DND-41 (cell line): ENCODE data around the gene DNAH8.

ENCODE experiments used
- ATAC-seq: fragments of 200-7000 bp; cut with Tn5 transposase; 3 replicates; pipeline ENCODE4 v1.9.1; 2021; ENCODE audit warnings: low read depth; ENCODE audit not compliant: insufficient read depth
- DNase-seq: peaks from one replicate; pipeline ENCODE4 v3.0.0-alpha.2; 2020
- H2AFZ ChIP-seq: 2 replicates; pipeline ENCODE4 v1.6.0; 2012; ENCODE audit warnings: low read depth, low read length
- H3K27ac ChIP-seq: 2 replicates; pipeline ENCODE4 v1.5.1; 2012; ENCODE audit warnings: low read length, inconsistent platforms
- H3K27me3 ChIP-seq: fragments of 200-600 bp; sonication (generic); 2 replicates; pipeline ENCODE4 v1.6.0; 2012; ENCODE audit warnings: low read length, mild to moderate bottlenecking, inconsistent platforms; ENCODE audit not compliant: insufficient read depth, poor library complexity
- H3K36me3 ChIP-seq: 2 replicates; pipeline ENCODE4 v1.5.1; 2012; ENCODE audit warnings: low read length, inconsistent platforms; ENCODE audit not compliant: insufficient read depth
- H3K4me1 ChIP-seq: 2 replicates; pipeline ENCODE4 v1.5.1; 2012; ENCODE audit warnings: mild to moderate bottlenecking, low read length; ENCODE audit not compliant: insufficient read depth
- H3K4me2 ChIP-seq: 2 replicates; pipeline ENCODE4 v1.6.0; 2012; ENCODE audit warnings: mild to moderate bottlenecking, moderate library complexity, low read length, inconsistent platforms; ENCODE audit not compliant: insufficient read depth
- H3K4me3 ChIP-seq, 2 experiments: fragments of 200-600 bp in 1 of 2; shearing (Covaris generic) in 1 of 2; 2 replicates each; pipeline ENCODE4 v1.5.1; 2012 to 2016; ENCODE audit warnings: inconsistent platforms in 2 of 2, low read length in 2 of 2, mild to moderate bottlenecking in 2 of 2, low read depth in 1 of 2, moderate library complexity in 1 of 2
- H3K79me2 ChIP-seq: 2 replicates; pipeline ENCODE4 v1.6.0; 2012; ENCODE audit warnings: low read length, inconsistent platforms; ENCODE audit not compliant: insufficient read depth
- H3K9ac ChIP-seq: 2 replicates; pipeline ENCODE4 v1.6.0; 2012; ENCODE audit warnings: low read depth, mild to moderate bottlenecking, inconsistent platforms, low read length, moderate library complexity
- H3K9me3 ChIP-seq: 2 replicates; pipeline ENCODE4 v1.5.1; 2012; ENCODE audit warnings: low read length, moderate library complexity, mild to moderate bottlenecking, inconsistent platforms; ENCODE audit not compliant: insufficient read depth, severe bottlenecking
- H4K20me1 ChIP-seq: 2 replicates; pipeline ENCODE4 v1.6.0; 2012; ENCODE audit warnings: low read length; ENCODE audit not compliant: insufficient read depth
- EZH2 ChIP-seq: IDR thresholded peaks from 3 replicates; pipeline ENCODE4 v1.6.1; 2012; ENCODE audit warnings: borderline replicate concordance, low read depth, mild to moderate bottlenecking, moderate library complexity, low read length, inconsistent platforms; ENCODE audit not compliant: severe bottlenecking
- TF ChIP-seq, protein P1 (sequence below): IDR thresholded peaks from 2 replicates; pipeline ENCODE4 v1.5.1; 2012; ENCODE audit warnings: borderline replicate concordance, low read length, moderate library complexity, mild to moderate bottlenecking; ENCODE audit not compliant: poor library complexity, severe bottlenecking; ENCODE audit errors: extremely low read depth

The DNAH8 gene

DNA sequence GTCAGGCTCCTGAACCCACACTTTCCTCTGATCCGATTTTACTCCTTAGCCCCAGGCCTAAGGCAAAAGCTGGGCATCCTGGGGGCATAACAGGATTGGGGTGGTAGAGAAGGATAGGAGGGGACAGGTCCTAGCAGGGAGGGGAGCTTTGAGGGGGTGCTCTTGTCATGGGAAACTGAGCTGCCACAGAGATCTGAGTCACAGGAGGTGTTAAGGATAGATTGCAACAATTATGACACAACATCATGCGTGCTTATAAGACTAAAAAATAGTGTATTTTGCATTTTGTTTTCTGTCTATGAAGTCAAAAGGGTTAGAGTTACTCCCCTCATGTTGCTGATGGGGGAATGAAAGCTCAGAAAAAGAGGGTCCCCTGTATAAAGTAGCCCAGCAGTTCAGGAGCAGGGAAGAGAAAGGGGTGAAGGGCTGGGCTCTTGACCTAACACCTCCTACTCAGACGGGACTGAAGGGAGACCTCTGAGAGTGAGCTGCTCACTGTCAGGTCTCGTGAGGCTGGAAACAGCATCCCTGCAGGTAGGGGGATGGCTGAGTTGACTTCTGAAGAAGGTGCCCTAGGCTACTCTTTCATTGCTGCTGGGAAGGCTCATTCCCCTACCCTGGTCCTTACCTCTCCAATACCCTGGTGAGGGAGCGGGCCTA, 335.5 kb downstream of the DNAH8 start:
- ATAC-seq (no peak), DNase-seq (no peak)
- H3K79me2 ChIP-seq: peaks cover 15% of the 10 kb centered on the region
- H3K27ac ChIP-seq: peak overlapping the region; percentile 44; the same call in 1 of the 2 replicates
- peaks cover 6% of the 10 kb centered on the region; the same call in 1 of the 2 replicates for H3K36me3 ChIP-seq
- H4K20me1 ChIP-seq: peaks cover 12% of the 10 kb centered on the region
- H3K4me1 ChIP-seq: peaks cover 47% of the 10 kb centered on the region
- H3K27me3 ChIP-seq: peaks cover 24% of the 10 kb centered on the region
- TF ChIP-seq, protein P1, sequence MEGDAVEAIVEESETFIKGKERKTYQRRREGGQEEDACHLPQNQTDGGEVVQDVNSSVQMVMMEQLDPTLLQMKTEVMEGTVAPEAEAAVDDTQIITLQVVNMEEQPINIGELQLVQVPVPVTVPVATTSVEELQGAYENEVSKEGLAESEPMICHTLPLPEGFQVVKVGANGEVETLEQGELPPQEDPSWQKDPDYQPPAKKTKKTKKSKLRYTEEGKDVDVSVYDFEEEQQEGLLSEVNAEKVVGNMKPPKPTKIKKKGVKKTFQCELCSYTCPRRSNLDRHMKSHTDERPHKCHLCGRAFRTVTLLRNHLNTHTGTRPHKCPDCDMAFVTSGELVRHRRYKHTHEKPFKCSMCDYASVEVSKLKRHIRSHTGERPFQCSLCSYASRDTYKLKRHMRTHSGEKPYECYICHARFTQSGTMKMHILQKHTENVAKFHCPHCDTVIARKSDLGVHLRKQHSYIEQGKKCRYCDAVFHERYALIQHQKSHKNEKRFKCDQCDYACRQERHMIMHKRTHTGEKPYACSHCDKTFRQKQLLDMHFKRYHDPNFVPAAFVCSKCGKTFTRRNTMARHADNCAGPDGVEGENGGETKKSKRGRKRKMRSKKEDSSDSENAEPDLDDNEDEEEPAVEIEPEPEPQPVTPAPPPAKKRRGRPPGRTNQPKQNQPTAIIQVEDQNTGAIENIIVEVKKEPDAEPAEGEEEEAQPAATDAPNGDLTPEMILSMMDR: no peak
- no peak for TF ChIP-seq EZH2
- no peak overlapping the region for H2AFZ ChIP-seq
- H3K9ac ChIP-seq: no peak overlapping the region
- no peaks in the 10 kb centered on the region for H3K9me3 ChIP-seq
- H3K4me2 ChIP-seq: peak overlapping the region; percentile 60
- no peak overlapping the region; a peak in 1 of 4 replicates for H3K4me3 ChIP-seq

DNA sequence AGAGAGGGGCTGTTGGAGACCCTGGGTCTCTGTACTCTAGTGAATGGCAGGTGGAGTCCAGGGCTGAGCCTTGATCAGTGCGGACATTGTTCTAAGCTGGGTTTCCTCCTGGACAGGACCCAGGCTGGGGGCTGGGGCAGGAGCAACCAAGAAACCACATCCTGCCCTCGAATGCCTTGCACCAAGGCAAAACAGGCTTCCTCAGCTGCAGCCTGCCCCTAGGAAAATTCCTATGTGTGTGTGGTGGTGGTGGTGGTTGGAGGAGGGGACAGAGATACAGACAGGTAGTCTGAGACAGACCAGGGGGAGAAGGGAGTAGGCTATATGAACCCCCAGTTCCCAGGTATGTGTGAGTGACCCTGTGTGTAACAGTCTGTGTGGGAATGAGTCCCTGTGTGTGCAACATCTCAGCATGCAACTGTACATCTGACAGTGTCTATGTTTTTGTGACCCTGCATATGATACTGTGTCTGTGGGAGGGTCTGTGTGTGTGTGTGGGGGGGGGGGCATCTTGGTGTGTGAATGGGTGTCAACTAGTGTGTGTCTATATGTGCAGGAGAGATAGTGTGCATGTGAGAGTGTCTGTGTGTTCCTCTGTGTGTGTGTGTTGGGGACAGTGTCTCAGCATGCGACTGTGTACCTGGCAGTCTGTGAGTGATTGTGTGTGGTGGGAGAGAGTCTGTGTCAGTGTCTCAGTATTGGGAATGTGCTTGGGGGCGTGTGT, 336.4 kb downstream of the DNAH8 start:
- Histone ChIP-seq H2AFZ (no peak overlapping the region), H3K9me3 (no peaks in the 10 kb centered on the region), H3K27me3 (peaks cover 24% of the 10 kb centered on the region), H3K4me1 (peaks cover 47% of the 10 kb centered on the region), H3K27ac (peak overlapping the region; percentile 49), H3K4me3 (peak overlapping the region in 1 of 2 experiments; percentile 43; a peak in 2 of 4 replicates), H3K36me3 (peaks cover 6% of the 10 kb centered on the region; the same call in 1 of the 2 replicates), H4K20me1 (peaks cover 12% of the 10 kb centered on the region), H3K4me2 (peak overlapping the region; percentile 60), H3K79me2 (peaks cover 15% of the 10 kb centered on the region), H3K9ac (peak overlapping the region; percentile 1; the same call in 1 of the 2 replicates)
- DNase-seq: peak; percentile 53
- TF ChIP-seq EZH2: no peak
- TF ChIP-seq, protein P1: no peak
- peak; percentile 54 for ATAC-seq

DNA sequence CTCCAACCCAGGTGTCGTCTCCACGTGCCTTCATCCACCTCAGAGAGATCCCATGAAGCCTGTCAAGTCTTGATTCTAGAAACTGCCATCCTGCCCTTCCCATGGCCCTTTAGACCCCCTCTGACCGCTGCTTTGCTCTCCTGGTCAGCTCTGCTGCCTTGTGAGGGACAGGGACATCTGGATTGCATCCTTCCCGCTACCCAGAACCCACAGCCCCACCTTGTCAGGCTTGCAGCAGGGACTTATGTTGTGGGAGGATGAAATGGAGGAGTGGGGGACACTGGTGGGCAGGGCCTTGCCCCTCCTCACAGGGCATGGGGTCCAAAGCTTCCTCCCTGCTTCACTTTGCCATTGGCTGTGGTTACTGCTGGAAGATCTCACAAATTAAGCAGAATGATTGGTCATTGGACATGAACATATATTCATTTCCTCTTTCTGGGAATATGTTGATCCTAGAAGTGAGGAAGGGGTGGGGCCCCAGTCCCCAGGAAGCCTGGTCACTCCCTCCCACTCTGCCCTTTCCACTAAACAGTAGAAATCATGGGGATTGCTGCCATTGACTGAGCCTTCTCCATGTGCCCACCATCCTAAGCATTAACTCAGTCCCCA, 338.0 kb downstream of the DNAH8 start:
- Histone ChIP-seq H3K27me3 (peaks cover 12% of the 10 kb centered on the region), H3K36me3 (peaks cover 10% of the 10 kb centered on the region; the same call in 1 of the 2 replicates), H3K4me1 (peaks cover 40% of the 10 kb centered on the region), H3K4me3 (no peak overlapping the region), H3K9ac (no peak overlapping the region), H3K27ac (no peak overlapping the region), H3K79me2 (peaks cover 15% of the 10 kb centered on the region), H4K20me1 (peaks cover 12% of the 10 kb centered on the region), H3K9me3 (no peaks in the 10 kb centered on the region), H3K4me2 (no peak overlapping the region), H2AFZ (no peak overlapping the region)
- TF ChIP-seq, protein P1: no peak
- TF ChIP-seq EZH2: no peak
- ATAC-seq (no peak), DNase-seq (no peak)
